GM18517 (cell line): Measurements from ENCODE around the gene CTSH.
"Not testable (repeated sequence)": the region's sequence is repeated elsewhere in the genome, so short reads cannot be mapped to it uniquely, and the experiment has no call there.

Source experiments
- ATAC-seq: cut with Tn5 transposase; IDR thresholded peaks from one replicate; pipeline ENCODE4 v1.9.1; 2021; ENCODE audit warnings: mild to moderate bottlenecking, moderate library complexity; ENCODE audit not compliant: unreplicated experiment

The CTSH gene

DNA sequence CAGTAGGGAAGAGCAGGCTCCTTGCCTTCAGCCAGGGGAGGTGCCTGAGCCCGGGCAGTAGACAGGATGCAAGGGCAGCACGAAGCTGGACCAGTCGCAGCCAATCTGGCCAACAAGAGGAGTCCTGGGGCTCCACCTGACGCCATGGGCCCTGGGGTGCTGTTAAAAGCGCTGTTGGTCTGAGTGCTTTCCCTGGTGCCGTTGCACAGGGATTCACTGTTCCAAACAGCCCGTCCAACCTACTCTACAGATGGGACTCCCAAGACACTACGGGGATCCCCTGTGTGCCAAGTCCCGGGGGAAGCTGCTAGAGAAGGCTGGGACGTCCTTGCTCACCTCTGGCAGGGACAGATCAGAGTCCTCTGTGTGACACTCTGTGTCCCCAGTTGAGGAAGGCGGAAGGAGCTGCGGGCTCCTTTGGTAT lies 632 bp downstream of the CTSH start:
- no peak for ATAC-seq

DNA sequence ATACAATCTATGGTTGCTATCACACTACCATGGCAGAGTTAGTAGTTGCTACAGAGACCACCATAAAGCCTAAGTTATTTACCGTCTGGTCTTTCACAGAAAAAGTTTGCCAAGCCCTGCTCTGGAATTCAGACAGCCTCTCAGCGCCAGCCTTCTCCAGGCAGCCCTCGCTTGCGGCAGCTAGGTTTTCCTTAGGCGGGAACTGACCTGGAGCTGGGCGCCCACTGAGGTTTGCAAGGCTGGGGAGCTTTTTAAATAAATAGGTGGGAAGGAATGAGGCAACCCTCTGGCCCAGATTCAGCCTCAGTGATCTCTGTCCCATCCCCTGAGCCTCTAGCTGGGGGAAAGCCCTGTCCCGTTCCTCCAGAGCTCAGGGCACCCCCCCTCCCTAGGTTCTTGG lies 1.2 kb downstream of the CTSH start:
- no peak for ATAC-seq

DNA sequence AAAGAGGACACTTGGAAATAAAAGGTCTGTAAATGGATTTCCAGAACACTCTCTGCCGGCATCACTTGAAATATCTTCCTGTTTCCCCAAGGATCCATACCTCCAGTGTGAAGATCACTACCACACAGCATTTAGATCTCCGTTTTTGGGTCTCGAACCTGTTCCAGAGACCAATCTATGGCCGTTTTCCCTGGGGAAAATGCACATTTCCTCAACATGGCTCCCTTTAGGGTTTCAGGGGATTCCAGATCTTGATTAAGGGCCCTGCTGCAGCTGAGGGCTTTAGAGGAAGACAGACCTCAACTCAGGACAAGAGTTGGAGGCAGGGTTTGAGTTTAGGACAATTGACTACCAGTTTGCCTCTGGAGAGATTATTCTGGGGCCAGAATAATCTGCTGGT lies 2.1 kb downstream of the CTSH start:
- no peak for ATAC-seq

DNA sequence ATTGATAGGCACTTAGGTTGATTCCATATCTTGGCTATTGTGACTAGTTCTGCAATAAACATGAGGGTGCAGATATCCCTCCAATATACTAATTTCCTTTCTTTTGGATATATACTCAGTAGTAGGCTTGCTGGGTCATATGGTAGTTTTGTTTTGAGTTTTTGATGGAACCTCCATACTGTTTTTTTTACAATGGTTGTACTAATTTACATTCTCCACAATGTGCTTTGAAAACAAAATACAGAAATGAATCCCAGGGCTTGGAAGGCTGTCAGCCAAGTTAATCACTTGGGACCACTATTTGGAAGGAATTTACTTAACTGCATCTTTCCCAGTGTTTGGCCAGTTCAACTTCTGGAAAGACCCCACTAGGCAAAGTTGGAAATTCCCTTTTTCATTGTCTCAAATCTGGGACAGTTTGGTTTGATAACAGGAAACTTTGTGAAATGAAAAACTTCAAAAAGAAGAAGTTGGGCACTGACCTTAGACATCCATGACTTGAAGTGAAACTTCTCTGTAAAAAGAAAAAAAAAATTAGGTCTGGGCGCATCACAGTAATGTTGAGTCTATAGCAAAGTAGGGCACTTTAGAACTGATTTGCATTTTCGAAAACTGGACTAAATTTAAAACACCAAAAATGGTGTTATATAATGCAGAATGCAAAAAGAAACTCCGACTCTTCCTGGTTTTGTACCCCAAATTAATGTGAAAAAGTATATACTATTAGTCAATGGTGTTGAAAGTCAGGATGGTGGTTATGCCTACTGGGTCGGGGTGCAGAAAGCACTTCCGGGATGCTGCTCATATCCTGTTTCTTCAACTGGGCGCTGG lies 6.0 kb downstream of the CTSH start:
- peak; percentile 66 for ATAC-seq

DNA sequence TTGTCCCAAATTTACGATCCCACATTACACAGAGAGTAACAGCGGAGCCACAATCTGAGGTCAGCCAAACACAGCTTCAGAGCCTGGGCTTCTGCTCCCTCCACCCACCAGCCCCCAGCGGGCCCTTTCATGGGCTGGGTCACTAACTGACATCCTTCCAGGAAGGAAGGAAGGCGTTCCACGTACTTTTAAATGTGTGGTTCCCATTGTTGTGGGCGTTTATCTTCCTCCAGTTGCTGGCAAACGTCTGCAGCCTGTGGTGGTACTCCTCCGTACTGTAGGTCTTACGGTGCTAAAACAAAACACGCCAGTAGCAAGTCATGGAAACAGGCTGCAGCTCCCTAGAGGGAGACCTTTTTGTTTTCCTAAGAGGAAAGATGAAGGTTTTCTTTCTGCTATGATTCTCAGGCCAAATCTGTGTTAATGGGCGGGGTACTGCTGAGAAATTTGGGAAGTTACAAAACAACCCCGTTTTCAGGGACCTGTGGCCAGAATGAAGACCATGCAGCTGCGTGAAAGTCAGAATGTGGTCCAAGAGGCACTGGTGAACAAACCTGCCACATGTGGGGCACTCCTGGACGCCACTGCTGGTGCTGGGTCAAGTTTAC lies 7.6 kb downstream of the CTSH start:
- ATAC-seq = no peak

DNA sequence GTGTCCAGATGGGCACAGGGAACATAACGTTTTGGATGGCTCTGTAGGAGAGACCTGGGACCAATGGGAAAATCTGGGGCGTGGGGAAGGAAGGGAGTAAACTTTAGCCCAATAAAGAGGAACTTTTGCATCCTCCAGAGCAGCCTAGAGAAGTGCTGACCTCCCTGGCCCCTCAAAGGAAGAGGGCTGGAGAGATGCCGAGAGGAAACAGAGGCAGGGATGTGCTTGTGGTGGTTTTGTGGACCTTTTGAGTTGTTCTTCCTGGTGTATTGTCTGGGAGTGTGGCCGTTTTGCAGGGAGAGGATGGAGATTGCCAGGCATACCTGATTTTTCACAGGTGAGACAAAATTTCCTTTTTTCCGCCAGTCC lies 10.2 kb downstream of the CTSH start:
- no peak for ATAC-seq

DNA sequence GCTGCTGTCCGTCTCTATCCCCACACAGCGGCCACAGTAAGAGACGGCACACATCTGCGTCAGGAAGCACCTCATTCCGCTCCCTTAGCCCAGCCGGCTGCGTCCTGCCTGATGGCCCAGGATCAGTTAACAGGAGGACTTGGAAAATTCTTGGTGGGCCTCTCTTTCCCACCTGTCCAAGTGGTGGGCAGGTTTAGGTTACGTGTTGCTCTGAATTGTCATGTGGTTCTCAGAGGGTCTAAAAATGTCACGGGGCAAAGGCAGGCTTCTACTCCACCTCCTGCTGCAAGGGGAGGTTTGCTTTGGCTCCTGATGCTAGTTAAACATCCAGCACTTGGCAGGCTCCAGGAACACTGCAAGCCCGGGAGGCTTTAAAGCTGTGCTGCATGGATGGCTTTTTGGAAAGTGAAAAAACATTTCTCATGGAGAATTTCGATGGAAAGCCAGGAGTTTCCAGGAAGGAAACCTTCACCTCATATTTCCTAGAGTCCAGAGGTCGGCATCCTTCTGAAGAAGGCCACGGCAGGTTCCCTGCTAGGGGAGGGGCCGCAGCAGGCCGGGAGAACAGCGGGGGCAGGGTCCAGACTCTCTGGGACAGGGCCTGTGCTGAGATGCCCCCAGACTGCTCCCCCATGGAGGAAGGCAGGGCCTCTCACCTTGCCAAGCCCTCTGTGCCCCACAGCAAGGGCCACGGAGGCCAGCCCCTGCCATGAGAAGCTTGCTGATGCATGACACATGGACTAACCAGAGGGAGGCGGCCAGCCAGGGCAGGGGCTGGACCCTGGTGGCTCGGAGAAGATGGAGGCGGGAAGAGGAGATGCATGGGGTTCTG lies 10.8 kb downstream of the CTSH start:
- no peak for ATAC-seq

DNA sequence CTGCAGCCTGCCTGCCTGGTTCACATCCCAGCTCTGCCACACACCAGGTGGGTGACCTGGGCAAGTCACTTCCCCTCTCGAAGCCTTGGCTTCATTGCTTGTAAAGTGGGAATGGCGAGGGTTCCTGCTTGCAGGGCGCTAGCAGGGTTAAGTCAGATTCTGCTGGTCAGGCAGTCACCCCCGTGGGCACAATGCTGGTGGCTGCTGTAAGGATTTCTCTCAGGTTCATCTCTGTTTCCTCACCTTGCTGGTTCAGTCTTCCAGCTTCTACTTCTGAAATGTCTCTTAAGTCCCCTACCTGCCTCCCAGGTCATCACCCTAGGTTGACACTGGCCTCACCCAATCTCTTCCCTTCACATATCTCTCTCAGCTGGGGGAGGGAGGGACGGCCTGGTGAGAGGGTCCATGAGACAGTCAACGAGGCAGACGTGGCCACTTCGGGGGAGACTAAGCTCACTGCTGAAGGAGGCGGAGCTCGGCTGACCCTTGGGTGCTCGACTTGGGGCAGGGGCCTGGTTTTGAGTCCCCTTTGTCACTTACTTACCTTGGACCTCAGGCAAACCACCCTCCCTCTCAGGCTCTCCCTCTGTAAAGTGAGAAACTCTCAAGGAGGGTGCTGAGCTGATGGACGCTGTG lies 11.5 kb downstream of the CTSH start:
- no peak for ATAC-seq

DNA sequence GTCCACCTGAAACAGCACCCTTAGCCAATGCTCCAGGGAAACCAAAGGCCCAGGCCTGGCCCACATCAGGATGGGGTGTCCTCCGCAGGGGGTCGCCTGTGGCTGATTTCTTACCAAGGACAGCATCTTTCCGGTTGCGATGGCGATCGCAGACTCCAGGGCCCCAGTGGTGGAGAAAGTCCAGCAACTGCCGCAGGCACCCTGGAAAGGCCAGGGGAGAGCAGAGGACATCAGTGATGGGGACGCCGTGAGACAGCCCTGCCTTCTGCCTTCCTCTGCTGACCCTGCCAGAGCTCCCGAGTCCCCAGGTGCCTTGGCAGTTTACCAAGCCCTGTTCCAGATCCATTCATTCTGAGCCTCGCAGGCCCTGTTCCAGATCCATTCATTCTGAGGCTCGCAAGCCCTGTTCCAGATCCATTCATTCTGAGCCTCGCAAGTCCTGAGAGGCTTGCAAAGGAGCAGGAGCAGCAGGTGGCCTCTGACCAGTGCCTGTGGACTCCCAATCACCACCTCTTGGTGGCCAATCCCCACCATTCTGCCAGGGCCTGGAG lies 12.5 kb downstream of the CTSH start:
- ATAC-seq = no peak

DNA sequence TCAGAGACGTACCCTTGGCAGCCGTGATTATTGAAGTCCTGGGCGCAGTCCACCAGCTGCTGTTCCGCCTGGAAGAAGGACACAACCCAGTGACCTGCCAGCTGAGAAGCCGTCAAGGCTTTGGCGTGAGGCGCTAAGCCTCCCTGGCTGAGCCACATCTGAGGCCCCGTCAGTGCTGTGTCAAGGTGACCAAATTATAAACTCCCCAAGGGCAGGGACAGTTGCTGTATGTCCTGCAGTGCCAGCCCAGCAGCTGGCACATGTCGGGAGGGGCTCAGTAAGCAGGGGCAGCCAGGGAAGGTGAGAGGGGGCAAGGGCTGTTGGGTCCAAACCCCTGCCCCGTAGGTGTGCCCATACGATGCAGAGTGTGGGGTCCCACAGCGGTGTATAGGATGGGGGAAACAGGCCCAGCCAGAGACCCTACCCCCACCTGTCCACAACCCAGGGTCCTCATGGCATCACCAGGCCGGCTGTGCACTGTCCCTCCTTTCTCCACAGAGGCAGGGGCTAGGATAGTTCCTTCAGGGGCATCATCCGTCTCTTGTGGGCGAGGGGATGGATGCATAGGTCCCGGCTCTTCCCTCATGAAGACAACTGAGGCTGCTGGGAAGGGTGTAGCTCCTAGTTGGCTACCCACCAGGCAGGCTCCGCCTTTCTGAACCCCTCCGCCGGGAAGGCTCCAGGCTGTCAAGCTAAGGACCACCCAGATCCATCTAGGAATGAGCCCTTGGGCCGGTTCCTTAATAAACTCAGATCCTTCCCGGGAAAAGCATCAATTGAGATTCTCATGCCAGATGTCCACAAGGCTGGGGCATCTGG lies 13.2 kb downstream of the CTSH start:
- no peak for ATAC-seq

DNA sequence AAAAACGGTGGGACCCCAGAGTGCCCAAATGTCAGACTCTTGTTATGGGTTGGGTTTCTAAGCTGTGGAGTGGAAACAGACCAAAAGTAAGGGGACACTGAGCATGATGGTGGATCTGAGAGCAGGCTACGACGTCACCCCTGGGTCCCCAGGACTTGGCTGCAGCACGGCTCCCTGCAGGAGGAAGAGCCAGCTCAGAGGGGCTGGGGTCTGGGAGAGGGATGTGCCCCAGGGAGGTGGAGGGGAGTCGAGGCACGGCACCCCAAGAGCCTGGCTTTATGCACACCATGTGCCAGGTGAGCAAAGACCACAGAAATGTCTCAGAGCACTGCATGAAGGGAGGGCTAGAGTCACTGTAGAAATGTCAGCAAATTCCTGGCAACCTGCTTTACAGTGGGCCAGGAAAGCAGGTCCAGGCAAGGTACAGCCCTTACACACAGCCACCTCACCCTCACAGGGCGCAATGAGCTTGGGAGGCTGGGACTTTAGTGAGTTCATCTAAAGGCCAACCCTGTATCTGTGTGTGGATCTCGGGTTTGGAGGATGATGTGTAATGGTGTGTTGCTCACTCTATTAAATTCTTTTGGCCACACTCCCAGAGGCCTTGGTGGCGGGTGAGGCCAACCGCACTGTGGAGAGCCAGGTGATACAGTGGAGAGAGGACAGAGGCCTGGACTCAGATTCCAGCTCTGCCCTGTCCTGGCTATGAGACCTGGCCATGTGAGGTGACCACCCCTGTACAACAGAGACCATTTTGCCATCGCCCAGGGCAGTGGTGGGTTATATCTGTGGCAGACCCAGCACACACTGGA lies 14.1 kb downstream of the CTSH start:
- ATAC-seq = no peak

DNA sequence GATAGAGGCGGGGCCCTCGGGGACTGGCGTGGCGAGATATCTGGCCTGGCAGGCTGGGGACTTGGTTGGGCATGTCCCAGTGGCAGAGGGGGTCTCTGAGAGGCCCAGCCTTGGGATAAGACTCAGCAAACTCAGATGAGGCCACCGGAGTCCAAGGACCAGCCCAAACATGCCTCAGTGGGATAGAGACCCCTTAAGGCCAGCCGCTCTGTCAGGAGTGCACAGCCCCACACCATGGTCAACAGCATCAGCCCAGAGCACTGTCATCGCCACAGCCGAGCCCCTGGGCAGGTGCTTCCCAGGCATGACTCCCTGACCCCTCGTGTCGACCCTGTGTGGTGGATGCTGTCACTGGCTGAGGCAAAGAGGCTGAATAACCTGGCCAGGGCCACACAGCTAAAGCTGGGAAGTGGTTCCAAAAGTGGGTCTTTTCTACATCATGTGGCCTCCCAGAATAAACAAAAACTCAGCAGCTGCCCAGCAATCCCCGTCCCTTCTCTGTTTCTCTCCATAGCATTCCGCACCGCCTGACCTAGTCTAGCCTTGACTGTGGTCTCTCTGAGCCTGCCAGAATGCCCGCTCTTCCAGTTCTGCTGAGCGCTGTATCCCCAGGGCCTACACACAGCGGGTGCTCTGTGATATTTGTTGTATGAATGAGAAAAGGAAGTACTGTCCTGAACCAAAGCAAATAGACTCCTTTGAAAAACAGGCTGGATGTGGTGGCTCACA lies 15.1 kb downstream of the CTSH start:
- no peak for ATAC-seq

DNA sequence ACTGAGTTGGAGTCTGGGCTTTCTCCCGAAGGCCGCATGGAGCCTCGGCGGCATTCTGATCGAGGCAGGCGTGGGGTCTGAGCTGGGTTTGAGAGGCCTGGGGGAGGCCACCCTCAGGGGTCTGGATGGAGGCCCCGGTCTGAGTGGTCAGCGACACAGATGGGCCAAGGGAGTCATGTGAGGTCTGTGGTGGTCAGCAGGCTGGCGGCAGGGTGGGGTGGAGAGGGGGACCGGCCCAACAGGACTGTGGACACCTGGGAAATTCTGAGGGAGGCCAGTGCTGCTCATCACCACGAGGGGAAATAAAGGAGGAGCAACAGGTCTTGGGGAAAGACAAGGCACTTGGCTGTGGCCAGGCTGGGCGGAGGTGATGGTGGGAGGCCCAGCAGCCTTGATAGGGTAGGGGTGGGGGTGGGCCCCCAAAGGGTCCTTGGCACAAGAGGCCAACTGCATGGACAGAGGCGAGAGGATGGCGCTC lies 16.2 kb downstream of the CTSH start:
- ATAC-seq = no peak

DNA sequence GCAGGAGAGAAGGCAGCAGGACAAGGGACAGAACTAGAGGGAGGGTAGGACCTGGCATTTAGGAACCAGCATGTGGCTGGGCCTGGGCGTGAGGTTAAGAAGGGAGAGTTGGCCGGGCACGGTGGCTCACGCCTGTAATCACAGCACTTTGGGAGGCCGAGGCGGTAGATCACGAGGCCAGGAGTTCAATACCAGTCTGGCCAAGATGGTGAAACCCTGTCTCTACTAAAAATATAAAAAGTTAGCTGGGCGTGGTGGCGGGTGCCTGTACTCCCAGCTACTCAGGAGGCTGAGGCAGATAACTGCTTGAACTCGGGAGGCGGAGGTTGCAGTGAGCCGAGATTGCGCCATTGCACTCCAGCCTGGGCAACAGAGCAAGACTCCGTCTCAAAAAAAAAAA lies 16.7 kb downstream of the CTSH start:
- not testable (repeated sequence) for ATAC-seq

DNA sequence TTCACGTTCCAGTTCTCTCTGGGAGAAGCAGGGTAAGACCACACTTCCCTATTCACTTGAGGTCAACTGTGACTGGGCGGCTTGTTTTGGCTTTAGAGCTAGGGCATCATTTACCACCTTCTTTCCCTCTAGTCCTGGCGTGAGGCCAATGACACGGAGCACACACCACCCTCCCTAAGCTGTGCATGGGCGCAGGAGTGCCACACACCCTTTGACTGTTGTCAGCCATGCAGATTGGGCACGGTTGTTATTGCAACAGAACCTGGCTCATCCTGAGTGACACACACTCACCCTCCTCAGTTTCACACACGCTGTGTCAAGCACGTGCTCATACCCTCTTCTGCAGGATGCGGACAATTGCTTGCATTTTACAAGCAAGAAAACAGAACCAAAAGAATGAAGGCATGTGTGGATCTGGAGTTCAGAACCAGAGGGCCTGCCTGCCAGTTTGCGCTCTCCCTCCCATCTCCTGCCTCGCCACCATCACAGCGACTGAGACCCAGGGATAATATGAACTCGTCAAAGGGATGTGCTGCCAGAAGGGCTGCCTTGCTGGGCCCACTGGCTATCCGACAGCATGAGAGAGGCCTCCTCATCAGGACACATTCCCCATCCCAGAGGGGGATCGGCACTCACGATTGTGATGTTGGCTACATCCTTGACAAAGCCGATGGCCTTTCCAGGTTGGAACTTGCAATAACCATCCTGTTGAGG lies 17.6 kb downstream of the CTSH start:
- ATAC-seq = no peak

DNA sequence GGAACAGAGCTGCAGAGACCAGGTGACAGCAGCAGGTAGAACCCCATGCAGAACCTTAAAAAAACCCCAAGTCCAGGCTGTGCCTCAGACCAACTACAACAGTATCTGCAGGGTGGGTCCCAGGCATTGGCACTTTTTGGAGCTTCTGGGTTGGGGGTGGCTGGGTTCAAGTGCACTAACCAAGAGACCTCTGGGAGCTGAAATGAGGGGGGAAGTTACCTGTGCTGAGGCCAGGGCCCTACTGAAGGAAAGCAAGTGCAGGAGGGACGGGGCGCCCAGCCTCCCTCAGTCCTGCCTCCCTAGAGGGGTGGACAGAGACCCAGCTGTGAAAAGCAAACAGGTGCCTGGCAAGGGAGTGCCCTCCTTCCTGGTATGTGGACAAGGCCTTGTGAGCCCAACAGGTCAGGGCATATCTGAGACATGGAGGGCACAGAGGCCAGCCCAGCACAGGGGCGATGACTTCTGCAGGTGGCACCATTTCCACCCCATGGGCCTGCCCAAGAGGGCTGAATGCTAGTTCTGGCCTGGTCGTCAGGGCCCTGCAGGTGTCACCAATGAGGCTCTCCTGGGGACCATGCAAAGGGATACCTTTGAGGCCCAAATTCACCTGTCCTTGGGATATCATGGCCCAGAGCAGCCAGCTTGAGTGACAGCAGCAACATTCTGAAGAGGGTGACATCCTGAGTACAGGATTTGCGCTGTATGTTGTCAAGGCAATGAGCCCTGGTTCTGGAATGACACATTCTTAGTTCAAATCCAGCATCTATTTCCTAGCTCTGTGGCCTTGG lies 18.7 kb downstream of the CTSH start:
- no peak for ATAC-seq

DNA sequence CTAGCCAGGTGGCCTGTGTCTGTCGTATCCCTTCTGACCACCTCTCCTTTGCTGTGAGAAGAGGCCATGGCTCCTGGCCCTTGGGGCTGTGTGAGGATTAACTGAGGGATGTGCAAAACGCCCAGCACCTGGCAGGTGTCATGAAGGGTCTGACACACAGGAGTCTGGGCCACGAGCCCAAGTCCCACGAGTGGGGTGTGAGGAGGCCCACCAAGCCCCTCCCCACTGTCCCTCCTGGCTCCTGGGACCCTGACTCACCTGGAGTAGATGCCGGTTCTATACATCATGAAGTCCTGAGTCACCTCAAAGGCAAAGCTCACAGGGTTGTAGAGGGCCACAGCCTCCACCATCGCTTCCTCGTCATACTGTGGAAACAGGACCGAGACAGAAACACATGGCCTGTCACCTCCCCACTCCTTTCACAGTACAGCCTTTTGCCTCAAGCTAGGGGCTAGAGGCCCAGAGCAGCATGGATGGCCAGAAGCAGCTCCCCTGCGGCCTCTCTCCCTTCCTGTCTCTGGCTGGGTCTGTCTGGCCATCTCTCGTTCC lies 19.7 kb downstream of the CTSH start:
- no peak for ATAC-seq
